ENCODE data around the gene UGDH. TPM values are rescaled to one million over a fixed set of nuclear protein-coding genes. Genes with fewer than 3 reads are reported as not detected.

The UGDH gene
- total RNA-seq, 1 donor from 2014 or later: 157 TPM

DNA sequence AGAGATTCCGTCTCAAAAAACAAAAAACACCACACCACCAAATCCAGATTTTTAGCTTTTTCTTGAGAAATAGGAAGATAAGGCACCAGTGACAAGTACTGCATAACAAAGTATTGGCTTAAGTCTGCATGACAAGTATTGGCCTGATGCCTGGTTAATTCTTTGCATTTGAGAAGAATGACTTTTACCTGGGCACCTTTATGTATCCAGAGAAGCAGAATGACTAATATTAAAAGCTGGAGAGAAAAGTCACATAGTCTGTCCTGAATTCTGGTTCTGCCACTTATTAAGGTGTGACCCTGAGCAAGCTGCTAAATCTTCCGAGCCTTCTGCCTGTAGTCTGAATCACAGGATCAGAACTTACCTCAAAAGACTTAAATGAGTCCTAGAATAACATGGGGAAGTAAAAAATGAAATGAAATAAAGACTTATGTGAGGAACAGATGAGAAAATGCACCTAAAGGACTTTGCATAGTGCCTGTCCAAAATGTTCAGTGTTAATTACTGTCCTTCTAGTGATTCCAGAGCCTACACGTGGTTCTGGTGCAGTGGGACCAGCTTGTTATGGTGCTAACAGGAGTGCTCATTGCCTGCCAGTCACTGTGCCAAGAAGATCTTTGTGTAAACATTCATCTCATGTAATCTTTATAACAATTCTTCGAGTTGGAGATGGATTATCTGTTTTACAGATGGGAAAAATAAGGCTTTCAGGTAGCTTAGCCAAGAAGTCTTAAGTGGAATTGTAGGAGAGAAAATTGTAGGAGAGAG lies 31.6 kb downstream of the UGDH start:
- H2AFZ ChIP-seq (replicated peaks): no peak overlapping the region
- H3K4me1 Mint-ChIP-seq: no peaks in the 10 kb centered on the region
- peaks cover 28% of the 10 kb centered on the region for H3F3A ChIP-seq (ENCODE audit: low read depth)
- no peak overlapping the region for H3K27ac Mint-ChIP-seq
- TF ChIP-seq EZH2 (IDR thresholded peaks at IDR 0.05) (no peak), EZH2phosphoT487 (IDR thresholded peaks at IDR 0.05) (no peak)
- TF ChIP-seq, protein P1, sequence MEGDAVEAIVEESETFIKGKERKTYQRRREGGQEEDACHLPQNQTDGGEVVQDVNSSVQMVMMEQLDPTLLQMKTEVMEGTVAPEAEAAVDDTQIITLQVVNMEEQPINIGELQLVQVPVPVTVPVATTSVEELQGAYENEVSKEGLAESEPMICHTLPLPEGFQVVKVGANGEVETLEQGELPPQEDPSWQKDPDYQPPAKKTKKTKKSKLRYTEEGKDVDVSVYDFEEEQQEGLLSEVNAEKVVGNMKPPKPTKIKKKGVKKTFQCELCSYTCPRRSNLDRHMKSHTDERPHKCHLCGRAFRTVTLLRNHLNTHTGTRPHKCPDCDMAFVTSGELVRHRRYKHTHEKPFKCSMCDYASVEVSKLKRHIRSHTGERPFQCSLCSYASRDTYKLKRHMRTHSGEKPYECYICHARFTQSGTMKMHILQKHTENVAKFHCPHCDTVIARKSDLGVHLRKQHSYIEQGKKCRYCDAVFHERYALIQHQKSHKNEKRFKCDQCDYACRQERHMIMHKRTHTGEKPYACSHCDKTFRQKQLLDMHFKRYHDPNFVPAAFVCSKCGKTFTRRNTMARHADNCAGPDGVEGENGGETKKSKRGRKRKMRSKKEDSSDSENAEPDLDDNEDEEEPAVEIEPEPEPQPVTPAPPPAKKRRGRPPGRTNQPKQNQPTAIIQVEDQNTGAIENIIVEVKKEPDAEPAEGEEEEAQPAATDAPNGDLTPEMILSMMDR (IDR thresholded peaks at IDR 0.05): no peak
- H3K4me2 ChIP-seq: no peak overlapping the region
- H3K79me2 ChIP-seq (ENCODE audit: low read depth): no peaks in the 10 kb centered on the region
- no peaks in the 10 kb centered on the region for H3K4me1 ChIP-seq
- H3K9me3 Mint-ChIP-seq: no peaks in the 10 kb centered on the region
- H3K4me3 Mint-ChIP-seq: no peak overlapping the region
- no peaks in the 10 kb centered on the region for H3K27me3 ChIP-seq
- H3K9ac ChIP-seq: no peak overlapping the region
- no peak overlapping the region for H3K27ac ChIP-seq
- H3K9me3 ChIP-seq (ENCODE audit: low read depth): no peaks in the 10 kb centered on the region
- H3K36me3 Mint-ChIP-seq: peaks cover 3% of the 10 kb centered on the region
- H3K27me3 Mint-ChIP-seq (ENCODE audit: insufficient read depth, low read depth): peaks cover 3% of the 10 kb centered on the region
- no peak overlapping the region for H3K4me3 ChIP-seq
- peaks cover 13% of the 10 kb centered on the region for H3K36me3 ChIP-seq
- H4K20me1 ChIP-seq (ENCODE audit: low read depth): no peaks in the 10 kb centered on the region
- no peak for DNase-seq (ENCODE audit: low spot score)

DNA sequence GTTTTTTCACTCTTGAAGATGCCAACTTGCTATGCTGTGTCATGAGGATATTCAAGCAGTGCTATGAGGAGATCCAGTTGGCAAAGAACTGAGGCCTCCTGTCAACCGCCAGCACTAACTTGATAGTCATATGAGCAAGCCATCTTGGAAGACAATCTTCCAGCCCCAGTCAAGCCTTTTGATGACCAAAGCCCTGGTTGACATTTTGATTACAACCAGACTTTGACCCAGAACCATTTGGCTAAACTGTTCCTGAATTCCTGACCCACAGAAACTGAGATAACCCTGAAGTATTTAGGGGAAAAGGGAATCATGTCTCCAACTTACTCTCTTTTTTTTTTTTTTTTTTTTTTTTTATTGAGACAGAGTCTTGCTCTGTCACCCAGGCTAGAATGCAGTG lies 32.9 kb downstream of the UGDH start:
- Mint-ChIP-seq H3K9me3 (no peaks in the 10 kb centered on the region), H3K27me3 (ENCODE audit: insufficient read depth, low read depth) (peaks cover 3% of the 10 kb centered on the region), H3K4me3 (no peak overlapping the region), H3K4me1 (no peaks in the 10 kb centered on the region), H3K36me3 (no peaks in the 10 kb centered on the region), H3K27ac (no peak overlapping the region)
- no peak for DNase-seq (ENCODE audit: low spot score)
- Histone ChIP-seq H3K9me3 (ENCODE audit: low read depth) (no peaks in the 10 kb centered on the region), H3K27me3 (no peaks in the 10 kb centered on the region), H3K36me3 (peaks cover 9% of the 10 kb centered on the region), H2AFZ (replicated peaks) (no peak overlapping the region), H3K4me3 (no peak overlapping the region), H3K4me2 (no peak overlapping the region), H3K4me1 (no peaks in the 10 kb centered on the region), H4K20me1 (ENCODE audit: low read depth) (no peaks in the 10 kb centered on the region), H3K9ac (no peak overlapping the region), H3K79me2 (ENCODE audit: low read depth) (no peaks in the 10 kb centered on the region), H3F3A (ENCODE audit: low read depth) (peaks cover 21% of the 10 kb centered on the region), H3K27ac (no peak overlapping the region)
- TF ChIP-seq, protein P1 (IDR thresholded peaks at IDR 0.05): no peak
- no peak for TF ChIP-seq EZH2phosphoT487 (IDR thresholded peaks at IDR 0.05)
- TF ChIP-seq EZH2 (IDR thresholded peaks at IDR 0.05): no peak

DNA sequence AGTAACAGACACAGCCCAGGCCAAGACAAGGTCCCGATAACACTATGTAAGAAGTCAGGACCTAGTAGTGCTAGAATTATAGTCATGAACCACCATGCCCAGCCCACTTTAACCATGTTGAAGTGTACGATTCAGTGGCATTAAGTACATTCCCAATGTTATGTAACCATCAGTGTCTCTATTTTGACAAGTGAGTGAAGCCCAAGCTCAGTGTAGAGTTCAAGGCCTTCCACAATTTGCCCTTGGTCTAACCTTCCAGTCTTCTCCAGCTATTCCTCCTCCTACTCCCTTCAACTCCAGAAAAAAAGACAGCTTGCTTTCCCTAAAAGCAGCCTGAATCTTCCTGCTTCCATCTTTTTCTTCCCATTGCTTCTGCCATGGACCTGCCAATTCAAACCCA lies 36.9 kb downstream of the UGDH start:
- no peaks in the 10 kb centered on the region for H3K27me3 Mint-ChIP-seq (ENCODE audit: insufficient read depth, low read depth)
- H3K27me3 ChIP-seq: no peaks in the 10 kb centered on the region
- no peaks in the 10 kb centered on the region for H3F3A ChIP-seq (ENCODE audit: low read depth)
- H3K27ac ChIP-seq: no peak overlapping the region
- no peaks in the 10 kb centered on the region for H3K36me3 Mint-ChIP-seq
- no peak for DNase-seq (ENCODE audit: low spot score)
- no peaks in the 10 kb centered on the region for H3K4me1 ChIP-seq
- H4K20me1 ChIP-seq (ENCODE audit: low read depth): no peaks in the 10 kb centered on the region
- H3K79me2 ChIP-seq (ENCODE audit: low read depth): no peaks in the 10 kb centered on the region
- no peak overlapping the region for H3K9ac ChIP-seq
- no peaks in the 10 kb centered on the region for H3K9me3 ChIP-seq (ENCODE audit: low read depth)
- H3K4me3 ChIP-seq: no peak overlapping the region
- no peaks in the 10 kb centered on the region for H3K4me1 Mint-ChIP-seq
- TF ChIP-seq, protein P1 (IDR thresholded peaks at IDR 0.05): no peak
- TF ChIP-seq EZH2phosphoT487 (IDR thresholded peaks at IDR 0.05) (no peak), EZH2 (IDR thresholded peaks at IDR 0.05) (no peak)
- H3K4me3 Mint-ChIP-seq: no peak overlapping the region
- H3K9me3 Mint-ChIP-seq: no peaks in the 10 kb centered on the region
- no peak overlapping the region for H3K4me2 ChIP-seq
- H3K36me3 ChIP-seq: no peaks in the 10 kb centered on the region
- H2AFZ ChIP-seq (replicated peaks): no peak overlapping the region
- no peak overlapping the region for H3K27ac Mint-ChIP-seq

Measured in neural progenitor cell (in vitro differentiated cells).